Right atrium auricular region (tissue), 2 donors: ENCODE results near the gene SEPTIN12. TPM values are rescaled to one million over a fixed set of nuclear protein-coding genes. Genes with fewer than 3 reads are reported as not detected.
"Not testable (repeated sequence)": the region's sequence is repeated elsewhere in the genome, so short reads cannot be mapped to it uniquely, and the experiment has no call there.

Experiments
- DNase-seq: peaks from one replicate; pipeline ENCODE4 v3.0.0-alpha.2; 2019; ENCODE audit warnings: low spot score
- H3K27ac ChIP-seq, 2 donors: fragments of 200-600 bp; sonication (generic); 1 replicate in 1 of 2; 2 replicates in 1 of 2; pipeline ENCODE4 v1.5.1; 2016 to 2019
- H3K27me3 ChIP-seq, 2 donors: fragments of 200-600 bp; sonication (generic); one replicate each; pipeline versions ENCODE4 v1.5.1 to v1.6.0; 2017 to 2019
- H3K36me3 ChIP-seq: fragments of 200-600 bp; sonication (generic); one replicate; pipeline ENCODE4 v1.5.1; 2016
- H3K4me1 ChIP-seq, 2 donors: fragments of 200-600 bp; sonication (generic); one replicate each; pipeline versions ENCODE4 v1.5.1 to v1.6.0; 2017 to 2019
- H3K4me3 ChIP-seq, 2 donors: fragments of 200-600 bp; sonication (generic); 1 replicate in 1 of 2; 2 replicates in 1 of 2; pipeline ENCODE4 v1.5.1; 2017 to 2019; ENCODE audit warnings: mild to moderate bottlenecking in 1 of 2, moderate library complexity in 1 of 2
- H3K9me3 ChIP-seq, 2 donors: fragments of 200-600 bp; sonication (generic); one replicate each; pipeline ENCODE4 v1.5.1; 2019
- CTCF ChIP-seq, 2 donors: fragments of 200-600 bp; sonication (generic); IDR thresholded peaks; one replicate each; pipeline ENCODE4 v1.5.1; 2019; ENCODE audit warnings: antibody characterized with exemption in 2 of 2
- total RNA-seq, 2 donors: library from RNA; depleted of rRNA; stranded (reverse); fragments of >200 nt; gene quantifications; one replicate each; pipeline ENCODE4 v1.1.0, GENCODE V29; 2016

The SEPTIN12 gene
- total RNA-seq, 2 donors from 2014 or later, result not detected

DNA sequence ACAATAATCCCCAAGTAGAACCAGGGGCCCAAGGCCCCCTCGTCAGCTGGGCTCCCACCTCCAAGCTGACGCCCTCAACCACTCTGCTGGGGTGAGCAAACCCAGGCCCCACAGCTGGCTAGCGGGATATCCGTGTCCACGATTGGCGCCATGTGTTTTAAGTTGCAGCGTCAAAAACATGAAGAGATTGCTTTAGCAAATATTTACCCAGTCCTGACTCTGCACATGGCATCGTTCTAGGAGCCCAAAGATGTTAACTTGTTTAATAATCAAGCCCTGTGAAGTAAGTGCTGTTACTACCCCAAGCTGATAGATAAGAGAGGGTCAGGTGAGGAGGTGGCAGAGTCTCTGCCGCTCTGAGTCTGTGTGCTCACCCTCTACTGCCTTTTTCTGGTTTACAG lies 344 bp upstream of the SEPTIN12 start:
- no peak for DNase-seq
- Histone ChIP-seq H3K9me3 (no peaks in the 10 kb centered on the region), H3K27me3 (no peaks in the 10 kb centered on the region), H3K4me1 (no peaks in the 10 kb centered on the region), H3K4me3 (no peak overlapping the region), H3K36me3 (no peaks in the 10 kb centered on the region), H3K27ac (no peak overlapping the region)
- no peak for TF ChIP-seq CTCF (IDR thresholded peaks at IDR 0.05)

GRCh38 chr16:4787068-4787467 lies 1.1 kb downstream of the SEPTIN12 start:
- Histone ChIP-seq H3K27ac (no peak overlapping the region), H3K9me3 (no peaks in the 10 kb centered on the region), H3K36me3 (no peaks in the 10 kb centered on the region), H3K4me3 (no peak overlapping the region), H3K27me3 (no peaks in the 10 kb centered on the region), H3K4me1 (no peaks in the 10 kb centered on the region)
- no peak for DNase-seq
- no peak for TF ChIP-seq CTCF (IDR thresholded peaks at IDR 0.05)

GRCh38 chr16:4785758-4786433 lies 2.2 kb downstream of the SEPTIN12 start:
- no peak overlapping the region for H3K4me3 ChIP-seq
- H3K4me1 ChIP-seq, result no peaks in the 10 kb centered on the region
- DNase-seq, result no peak
- H3K36me3 ChIP-seq, result no peaks in the 10 kb centered on the region
- TF ChIP-seq CTCF (IDR thresholded peaks at IDR 0.05), result no peak
- no peaks in the 10 kb centered on the region for H3K9me3 ChIP-seq
- no peak overlapping the region for H3K27ac ChIP-seq
- H3K27me3 ChIP-seq, result no peaks in the 10 kb centered on the region

- DNase-seq, H3K27me3 ChIP-seq, H3K36me3 ChIP-seq, H3K4me3 ChIP-seq, H3K27ac ChIP-seq, H3K9me3 ChIP-seq, H3K4me1 ChIP-seq: not testable (repeated sequence)
These were observed 3.6 kb downstream of the SEPTIN12 start for GRCh38 chr16:4784444-4784987.

GRCh38 chr16:4783951-4784336 lies 4.2 kb downstream of the SEPTIN12 start:
- Histone ChIP-seq H3K27ac (no peak overlapping the region), H3K36me3 (no peaks in the 10 kb centered on the region), H3K27me3 (no peaks in the 10 kb centered on the region), H3K4me1 (no peaks in the 10 kb centered on the region), H3K4me3 (no peak overlapping the region), H3K9me3 (no peaks in the 10 kb centered on the region)
- TF ChIP-seq CTCF (IDR thresholded peaks at IDR 0.05), result no peak
- DNase-seq, result no peak

GRCh38 chr16:4783251-4783950 lies 4.7 kb downstream of the SEPTIN12 start:
- DNase-seq, result no peak
- Histone ChIP-seq H3K36me3 (no peaks in the 10 kb centered on the region), H3K4me1 (no peaks in the 10 kb centered on the region), H3K27me3 (no peaks in the 10 kb centered on the region), H3K4me3 (no peak overlapping the region), H3K27ac (no peak overlapping the region), H3K9me3 (no peaks in the 10 kb centered on the region)
- TF ChIP-seq CTCF (IDR thresholded peaks at IDR 0.05), result no peak
